OCI-LY7 (cell line): Measurements from ENCODE around the gene MACROD2. TPM values are rescaled to one million over a fixed set of nuclear protein-coding genes. Genes with fewer than 3 reads are reported as not detected.

Source experiments
- BruUV-seq: library from RNA; stranded (reverse); fragments of 400-500 nt; replicated peaks from 2 replicates; lab custom pipeline; 2021; lab: Mats Ljungman, UMichigan
- CTCF ChIA-PET: fragments of 300-600 bp; sonication (Branson Sonifier 250); formaldehyde crosslinking; loops from one replicate; lab custom pipeline; 2022; ENCODE audit warnings: antibody characterized with exemption; ENCODE audit not compliant: unreplicated experiment; lab: Charles Lee
- POLR2A ChIA-PET: fragments of 300-600 bp; sonication (Branson Sonifier 250); formaldehyde crosslinking; loops from one replicate; lab custom pipeline; 2022; ENCODE audit warnings: antibody characterized with exemption; lab: Charles Lee
- DNase-seq: peaks from one replicate; pipeline ENCODE4 v3.0.0-alpha.2; 2015; ENCODE audit warnings: low spot score
- H2AFZ ChIP-seq: fragments of 200-600 bp; sonication (generic), shearing (Covaris generic); 2 replicates; pipeline ENCODE4 v1.6.1; 2014; ENCODE audit warnings: mild to moderate bottlenecking, antibody characterized with exemption, low read length, moderate library complexity
- H3K27ac ChIP-seq: fragments of 200-600 bp; sonication (generic); 2 replicates; pipeline ENCODE4 v1.5.1; 2014; ENCODE audit warnings: mixed run types, low read depth, mild to moderate bottlenecking, moderate library complexity, low read length, inconsistent platforms; ENCODE audit not compliant: poor library complexity, severe bottlenecking
- H3K36me3 ChIP-seq: fragments of 200-600 bp; sonication (generic); 2 replicates; pipeline ENCODE4 v1.6.1; 2014; ENCODE audit warnings: mild to moderate bottlenecking, antibody characterized with exemption, low read length, moderate library complexity, mixed read lengths; ENCODE audit not compliant: insufficient read depth
- H3K4me1 ChIP-seq: fragments of 200-600 bp; sonication (generic); 2 replicates; pipeline ENCODE4 v1.5.1; 2014; ENCODE audit warnings: mild to moderate bottlenecking, low read length; ENCODE audit not compliant: insufficient read depth, poor library complexity, severe bottlenecking
- H3K4me2 ChIP-seq: fragments of 200-600 bp; sonication (generic); 2 replicates; pipeline ENCODE4 v1.6.1; 2014; ENCODE audit warnings: mild to moderate bottlenecking, low read length
- H3K4me3 ChIP-seq: fragments of 200-600 bp; sonication (generic); 2 replicates; pipeline ENCODE4 v1.5.1; 2014; ENCODE audit warnings: mild to moderate bottlenecking, low read depth, low read length; ENCODE audit not compliant: poor library complexity, severe bottlenecking
- H3K79me2 ChIP-seq: fragments of 200-600 bp; sonication (generic); 2 replicates; pipeline ENCODE4 v1.6.1; 2016; ENCODE audit warnings: low read depth, mild to moderate bottlenecking, low read length, moderate library complexity, mixed read lengths; ENCODE audit not compliant: insufficient read depth
- H3K9me2 ChIP-seq: fragments of 200-600 bp; sonication (generic); 2 replicates; pipeline ENCODE4 v1.6.1; 2016; ENCODE audit warnings: mild to moderate bottlenecking, low read length, mixed read lengths; ENCODE audit not compliant: insufficient read depth
- H3K9me3 ChIP-seq: fragments of 200-600 bp; sonication (generic); 2 replicates; pipeline ENCODE4 v1.6.1; 2014; ENCODE audit warnings: mild to moderate bottlenecking, mixed run types, low read length, mixed read lengths
- H4K20me1 ChIP-seq: fragments of 200-600 bp; sonication (generic); 2 replicates; pipeline ENCODE4 v1.6.1; 2014; ENCODE audit warnings: mild to moderate bottlenecking, antibody characterized with exemption, low read length, moderate library complexity, mixed read lengths; ENCODE audit not compliant: insufficient read depth
- EZH2phosphoT487 ChIP-seq: fragments of 200-600 bp; sonication (generic); IDR thresholded peaks from 2 replicates; pipeline ENCODE4 v1.6.1; 2018; ENCODE audit warnings: low read depth, borderline replicate concordance, mild to moderate bottlenecking, mixed run types, antibody characterized with exemption, low read length, moderate library complexity, mixed read lengths
- intact Hi-C: fragments of 100-400 bp; cut with micrococcal nuclease; formaldehyde crosslinking; loops from one replicate; pipeline ENCODE4 v1.10.0; 2022; ENCODE audit not compliant: unreplicated experiment
- total RNA-seq, 2 experiments: library from RNA; depleted of rRNA in 1 of 2; stranded (reverse); fragments of >200 nt in 1 of 2; shearing (Covaris generic) in 1 of 2; gene quantifications; 2 replicates each; pipeline ENCODE4 v1.2.3, GENCODE V29; 2014 to 2022
- TF ChIP-seq, protein P1 (sequence below): fragments of 200-600 bp; sonication (generic); conservative IDR thresholded peaks from 2 replicates; pipeline ENCODE4 v1.5.1; 2014; ENCODE audit warnings: mild to moderate bottlenecking, antibody characterized with exemption, low read length, moderate library complexity, mixed read lengths

The MACROD2 gene
- total RNA-seq, 2 experiments from 2014 or later: 0.09 to 4.5 TPM

DNA sequence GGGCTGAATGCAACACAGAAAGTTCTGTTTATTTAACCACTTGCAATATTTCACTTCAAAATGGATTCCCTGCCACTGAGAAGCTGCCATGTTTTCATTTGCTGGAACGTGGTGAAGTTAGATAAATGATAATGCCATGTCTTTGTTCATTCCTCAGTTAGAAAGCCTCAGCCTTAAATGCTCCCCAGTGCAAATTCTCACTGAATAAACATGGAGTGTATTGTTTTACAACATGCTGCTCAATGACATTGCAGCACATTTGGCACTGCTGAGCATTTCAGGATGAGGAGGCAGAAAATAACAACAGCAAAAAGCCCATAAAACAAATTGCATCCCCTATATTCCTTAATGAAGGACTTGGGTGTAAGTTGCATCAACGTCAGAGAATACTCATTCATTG is 1255.9 kb downstream of the MACROD2 start:
- Histone ChIP-seq H4K20me1 (no peaks in the 10 kb centered on the region), H3K9me3 (no peaks in the 10 kb centered on the region), H3K27ac (no peak overlapping the region), H3K4me2 (no peak overlapping the region), H3K9me2 (no peaks in the 10 kb centered on the region), H2AFZ (no peak overlapping the region), H3K4me3 (no peak overlapping the region), H3K4me1 (no peaks in the 10 kb centered on the region), H3K79me2 (no peaks in the 10 kb centered on the region), H3K36me3 (no peaks in the 10 kb centered on the region)
- ChIA-PET POLR2A (no interaction called here), CTCF (no interaction called here)
- intact Hi-C loops: no loop called here
- TF ChIP-seq EZH2phosphoT487: no peak
- TF ChIP-seq, protein P1, sequence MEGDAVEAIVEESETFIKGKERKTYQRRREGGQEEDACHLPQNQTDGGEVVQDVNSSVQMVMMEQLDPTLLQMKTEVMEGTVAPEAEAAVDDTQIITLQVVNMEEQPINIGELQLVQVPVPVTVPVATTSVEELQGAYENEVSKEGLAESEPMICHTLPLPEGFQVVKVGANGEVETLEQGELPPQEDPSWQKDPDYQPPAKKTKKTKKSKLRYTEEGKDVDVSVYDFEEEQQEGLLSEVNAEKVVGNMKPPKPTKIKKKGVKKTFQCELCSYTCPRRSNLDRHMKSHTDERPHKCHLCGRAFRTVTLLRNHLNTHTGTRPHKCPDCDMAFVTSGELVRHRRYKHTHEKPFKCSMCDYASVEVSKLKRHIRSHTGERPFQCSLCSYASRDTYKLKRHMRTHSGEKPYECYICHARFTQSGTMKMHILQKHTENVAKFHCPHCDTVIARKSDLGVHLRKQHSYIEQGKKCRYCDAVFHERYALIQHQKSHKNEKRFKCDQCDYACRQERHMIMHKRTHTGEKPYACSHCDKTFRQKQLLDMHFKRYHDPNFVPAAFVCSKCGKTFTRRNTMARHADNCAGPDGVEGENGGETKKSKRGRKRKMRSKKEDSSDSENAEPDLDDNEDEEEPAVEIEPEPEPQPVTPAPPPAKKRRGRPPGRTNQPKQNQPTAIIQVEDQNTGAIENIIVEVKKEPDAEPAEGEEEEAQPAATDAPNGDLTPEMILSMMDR: no peak
- no peak for DNase-seq
- BruUV-seq: no TSS peak

DNA sequence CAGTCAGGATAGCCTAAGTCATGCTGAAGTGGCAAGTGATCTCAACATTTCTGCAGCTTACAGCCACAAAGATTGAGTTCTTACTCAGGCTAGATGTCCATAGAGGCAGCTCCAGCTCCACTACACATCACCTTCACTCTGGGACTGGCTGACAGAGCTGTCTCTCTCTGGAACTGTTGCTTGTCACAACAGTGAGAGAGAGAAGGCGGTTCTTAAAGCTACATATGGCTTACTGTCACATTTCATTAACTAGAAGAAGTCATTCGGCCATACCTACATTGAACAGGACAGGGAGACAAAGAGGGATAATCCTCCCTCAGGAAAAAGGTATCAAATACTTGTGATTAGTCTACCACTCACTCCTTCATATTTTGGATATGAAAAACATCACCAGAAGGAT is 1257.0 kb downstream of the MACROD2 start:
- H3K4me1 ChIP-seq: no peaks in the 10 kb centered on the region
- CTCF ChIA-PET: no interaction called here

DNA sequence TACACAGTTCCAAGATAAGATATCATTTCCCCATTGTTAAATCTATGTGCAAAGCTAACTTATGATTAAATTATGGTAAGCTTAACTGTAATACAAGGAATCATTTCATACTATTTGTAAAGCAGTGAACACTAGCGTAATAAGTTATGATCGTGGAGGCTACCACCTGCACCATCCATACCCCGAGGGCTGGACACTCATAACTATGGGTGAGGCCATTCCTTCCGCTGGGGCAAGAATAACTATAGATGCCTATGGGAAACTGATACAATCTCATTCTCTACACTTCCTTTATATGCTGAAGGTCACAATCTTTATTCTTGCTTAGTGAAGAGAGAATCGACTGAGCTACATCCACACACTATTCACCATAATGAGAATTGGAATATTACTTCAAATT is 1258.1 kb downstream of the MACROD2 start:
- Histone ChIP-seq H3K9me3 (no peaks in the 10 kb centered on the region), H3K4me2 (no peak overlapping the region), H3K9me2 (no peaks in the 10 kb centered on the region), H4K20me1 (no peaks in the 10 kb centered on the region), H3K27ac (no peak overlapping the region), H2AFZ (no peak overlapping the region), H3K4me3 (no peak overlapping the region), H3K79me2 (no peaks in the 10 kb centered on the region), H3K4me1 (no peaks in the 10 kb centered on the region), H3K36me3 (no peaks in the 10 kb centered on the region)
- TF ChIP-seq, protein P1: no peak
- TF ChIP-seq EZH2phosphoT487: no peak
- POLR2A ChIA-PET: no interaction called here
- intact Hi-C loops: no loop called here
- BruUV-seq: no TSS peak
- CTCF ChIA-PET: no interaction called here
- DNase-seq: no peak

More for the DNA sequence above, 1257.0 kb downstream of the MACROD2 start:
- H3K79me2 ChIP-seq: no peaks in the 10 kb centered on the region
- H3K36me3 ChIP-seq: no peaks in the 10 kb centered on the region
- H3K9me3 ChIP-seq: no peaks in the 10 kb centered on the region
- no TSS peak for BruUV-seq
- no peak overlapping the region for H3K4me3 ChIP-seq
- no peak for TF ChIP-seq EZH2phosphoT487
- TF ChIP-seq, protein P1: no peak
- no peak overlapping the region for H3K27ac ChIP-seq
- no peaks in the 10 kb centered on the region for H4K20me1 ChIP-seq
- DNase-seq: no peak
- POLR2A ChIA-PET: interaction anchor here (0.9 kb wide), 1 partner anchor 11 kb away, joined by 3 read pairs; no protein-coding TSS in a partner anchor
- intact Hi-C loops: no loop called here
- H2AFZ ChIP-seq: no peak overlapping the region
- no peaks in the 10 kb centered on the region for H3K9me2 ChIP-seq
- H3K4me2 ChIP-seq: no peak overlapping the region
